K562 (cell line): ENCODE results near the gene ARL16. TPM values are rescaled to one million over a fixed set of nuclear protein-coding genes. Genes with fewer than 3 reads are reported as not detected.

Source experiments
- DDX20 ChIP-seq: fragments of 450-650 bp; IDR thresholded peaks from 2 replicates; pipeline ENCODE4 v1.6.1; 2016; ENCODE audit warnings: missing genetic modification characterization, low read depth, mild to moderate bottlenecking, missing compliant biosample characterization, moderate library complexity
- ETV6 ChIP-seq, 3 experiments: fragments of 150-350 bp in 1 of 3; sonication (generic) in 1 of 3; formaldehyde crosslinking in 1 of 3; IDR thresholded peaks; 2 replicates each; pipeline versions ENCODE4 v1.6.1 to v1.8.0; 2014 to 2022; ENCODE audit warnings: borderline replicate concordance in 2 of 3, low read depth in 2 of 3, antibody characterized with exemption in 1 of 3, low read length in 1 of 3, mild to moderate bottlenecking in 1 of 3, missing genetic modification reagents in 1 of 3
- HDAC1 ChIP-seq, 2 experiments: fragments of 450-650 bp; IDR thresholded peaks; 2 replicates each; pipeline ENCODE4 v1.6.1; 2016 to 2017; ENCODE audit warnings: inconsistent platforms in 1 of 2, mild to moderate bottlenecking in 1 of 2, moderate library complexity in 1 of 2
- HDAC3 ChIP-seq: fragments of 450-650 bp; IDR thresholded peaks from 2 replicates; pipeline ENCODE4 v1.6.1; 2018; ENCODE audit warnings: borderline replicate concordance, mild to moderate bottlenecking, moderate library complexity; ENCODE audit not compliant: partially characterized antibody
- KDM5B ChIP-seq: fragments of 200-600 bp; sonication (generic); IDR thresholded peaks from 2 replicates; pipeline ENCODE4 v1.6.1; 2012; ENCODE audit warnings: low read depth, mild to moderate bottlenecking, moderate library complexity, low read length, control low read depth, inconsistent platforms; ENCODE audit not compliant: insufficient replicate concordance
- LCOR ChIP-seq: sonication (generic); formaldehyde crosslinking; IDR thresholded peaks from 2 replicates; pipeline ENCODE4 v1.8.0; 2022; ENCODE audit warnings: mild to moderate bottlenecking, missing genetic modification reagents
- MTA2 ChIP-seq: fragments of 450-650 bp; IDR thresholded peaks from 2 replicates; pipeline ENCODE4 v1.6.1; 2016; ENCODE audit warnings: low read depth
- NRF1 ChIP-seq, 2 experiments: fragments of 450-650 bp; IDR thresholded peaks in 1 of 2; conservative IDR thresholded peaks in 1 of 2; 2 replicates each; pipeline ENCODE4 v1.6.1; 2014; ENCODE audit warnings: mild to moderate bottlenecking in 2 of 2
- RBM22 ChIP-seq: fragments of 200-400 bp; formaldehyde crosslinking; IDR thresholded peaks from 2 replicates; pipeline ENCODE4 v1.6.1; 2018; ENCODE audit warnings: low read length, low read depth; ENCODE audit not compliant: poor library complexity, severe bottlenecking
- SOX6 ChIP-seq: fragments of 450-650 bp; IDR thresholded peaks from 2 replicates; pipeline ENCODE4 v1.6.1; 2014; ENCODE audit warnings: mild to moderate bottlenecking
- SRSF7 ChIP-seq: fragments of 200-400 bp; formaldehyde crosslinking; optimal IDR thresholded peaks from 2 replicates; pipeline ENCODE3; 2017; ENCODE audit warnings: mild to moderate bottlenecking, low read depth, low read length
- TEAD2 ChIP-seq: fragments of 450-650 bp; IDR thresholded peaks from 2 replicates; pipeline ENCODE4 v1.6.1; 2016; ENCODE audit warnings: missing genetic modification characterization, control low read depth, missing compliant biosample characterization
- TEAD4 ChIP-seq, 2 experiments: sonication (generic) in 1 of 2; formaldehyde crosslinking in 1 of 2; IDR thresholded peaks; 2 replicates each; pipeline versions ENCODE4 v1.6.1 to v1.8.0; 2012 to 2022; ENCODE audit warnings: borderline replicate concordance in 1 of 2, inconsistent platforms in 1 of 2, low read length in 1 of 2, mild to moderate bottlenecking in 1 of 2, missing genetic modification reagents in 1 of 2
- XRCC3 ChIP-seq: fragments of 450-650 bp; IDR thresholded peaks from 2 replicates; pipeline ENCODE4 v1.6.1; 2017; ENCODE audit warnings: mild to moderate bottlenecking, moderate library complexity
- ZFP36 ChIP-seq: fragments of 150-350 bp; IDR thresholded peaks from 2 replicates; pipeline ENCODE4 v1.6.1; 2018; ENCODE audit warnings: low read length, low read depth; ENCODE audit not compliant: partially characterized antibody
- ZKSCAN1 ChIP-seq: fragments of 150-350 bp; IDR thresholded peaks from 2 replicates; pipeline ENCODE4 v1.6.1; 2016; ENCODE audit warnings: low read depth, low read length
- ZNF347 ChIP-seq: fragments of 450-650 bp; formaldehyde crosslinking; IDR thresholded peaks from 2 replicates; pipeline ENCODE4 v1.4.0; 2020; ENCODE audit warnings: low read depth, mild to moderate bottlenecking, moderate library complexity
- polyA plus RNA-seq, 8 experiments: library from polyadenylated mRNA; depleted of rRNA in 4 of 8; stranded (reverse) in 5 of 8; unstranded in 3 of 8; fragments of >200 nt; fragmentation: Nextera tagmentation in 2 of 8; fragmentation: Illumina TruSeq in 1 of 8; extraction: Ambion mirVana in 2 of 8; extraction: Trizol in 1 of 8; gene quantifications; 2 replicates each; pipeline versions ENCODE4 v1.2.1 to v1.2.3, GENCODE V29; 2011 to 2014; ENCODE audit warnings: inconsistent platforms in 1 of 8, missing spikeins in 1 of 8
- total RNA-seq, 7 experiments: library from RNA; depleted of rRNA in 6 of 7; stranded (reverse); fragments of >200 nt in 6 of 7; fragmentation: Illumina TruSeq in 2 of 7; extraction: Trizol in 2 of 7; gene quantifications; 2 replicates each; pipeline versions ENCODE4 v1.2.1 to v1.2.3, GENCODE V29; 2011 to 2021; ENCODE audit warnings: low replicate concordance in 1 of 7
- TF ChIP-seq, protein P1 (sequence below), 3 experiments: IDR thresholded peaks in 2 of 3; conservative IDR thresholded peaks in 1 of 3; 2 replicates each; pipeline ENCODE4 v1.5.1; 2011 to 2012; ENCODE audit warnings: low read length in 3 of 3, mild to moderate bottlenecking in 3 of 3, control low read depth in 2 of 3, improper control_type of control experiment in 1 of 3, inconsistent platforms in 1 of 3, low read depth in 1 of 3, mixed read lengths in 1 of 3, moderate library complexity in 1 of 3; ENCODE audit not compliant: insufficient read depth in 2 of 3
- TF ChIP-seq, protein P2 (sequence below): fragments of 200-800 bp; sonication (Bioruptor generic); IDR thresholded peaks from 2 replicates; pipeline ENCODE4 v1.6.1; 2017; ENCODE audit warnings: missing genetic modification characterization, missing compliant biosample characterization
- TF ChIP-seq, protein P3 (sequence below): fragments of 250-450 bp; sonication (Bioruptor Pico); IDR thresholded peaks from 2 replicates; pipeline ENCODE4 v1.8.0; 2022; ENCODE audit warnings: inconsistent platforms, mild to moderate bottlenecking, moderate library complexity, borderline replicate concordance

ARL16 gene
- total and polyA plus RNA-seq, 9 of the 15 experiments (the other 6 are each of a cell fraction or from before 2014, with no cell fraction given), result 5.4 to 32.4 (median 22.6) TPM

DNA sequence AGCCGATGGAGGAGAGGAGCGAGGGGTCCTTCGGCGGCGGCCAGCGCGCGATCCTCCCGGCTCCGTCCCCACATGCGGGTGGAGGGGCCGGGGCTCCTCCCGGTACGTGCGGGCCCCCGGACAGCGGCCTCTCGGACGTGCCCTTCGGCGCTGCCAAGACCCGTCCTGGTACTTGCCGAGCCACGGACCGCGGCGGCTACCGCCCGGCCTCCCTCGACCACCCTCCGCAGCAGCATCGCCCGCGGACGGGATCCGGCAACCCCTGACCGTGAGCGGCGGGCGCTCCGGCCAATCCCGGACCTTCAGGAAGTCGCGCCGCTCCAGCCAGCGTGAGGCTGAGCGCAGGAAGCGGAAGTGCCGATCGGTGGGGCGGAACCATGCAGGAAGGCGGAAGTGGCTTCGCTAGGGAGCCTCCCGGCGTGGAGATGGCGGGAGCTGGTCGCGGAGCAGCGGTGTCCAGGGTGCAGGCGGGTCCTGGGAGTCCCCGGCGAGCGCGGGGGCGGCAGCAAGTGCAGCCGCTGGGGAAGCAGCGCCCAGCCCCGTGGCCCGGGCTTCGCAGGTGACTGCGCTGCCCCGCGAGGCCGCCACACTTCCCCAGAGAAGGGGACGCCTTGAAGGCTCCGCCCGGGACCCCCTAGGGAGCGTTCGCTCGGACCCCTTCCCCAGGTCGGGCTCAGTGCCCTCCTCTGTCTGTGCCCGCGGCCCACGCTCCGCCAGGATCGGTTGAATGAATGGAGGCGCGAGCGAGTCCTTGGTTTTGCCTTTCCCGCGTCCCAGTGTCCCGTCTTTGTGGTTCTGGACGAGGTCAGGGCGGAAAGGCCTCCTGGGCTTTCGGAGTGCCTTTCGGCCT is 17.0 kb downstream of the ARL16 start, which contains the start of the genes CCDC137 and OXLD1 (continued):
- TF ChIP-seq KDM5B (peak; percentile 89), LCOR (CRISPR knock-in tag) (0 out of 2 replicates have a peak, but pooled peaks have one; percentile 62), ZFP36 (no peak), ZNF347 (CRISPR knock-in tag) (no peak), HDAC1 (IDR thresholded peaks at IDR 0.05) (peak in 1 of 2 experiments; percentile 97; a peak in 2 of 4 replicates), HDAC3 (no peak), ZKSCAN1 (peak; percentile 13; the same call in 1 of the 2 replicates), TEAD4 (IDR thresholded peaks at IDR 0.05; ENCODE audit: low read length) (no peak), TEAD4 (CRISPR knock-in tag; IDR thresholded peaks at IDR 0.05; ENCODE audit: borderline replicate concordance) (peak; percentile 82; the same call in 1 of the 2 replicates), ETV6 (IDR thresholded peaks at IDR 0.05; ENCODE audit: borderline replicate concordance in 1 of 2, low read depth in 2 of 2, low read length in 1 of 2) (peak; percentile 53 to 74; a peak in 2 of 4 replicates), ETV6 (CRISPR knock-in tag; IDR thresholded peaks at IDR 0.05; ENCODE audit: borderline replicate concordance) (no peak), MTA2 (no peak), SRSF7 (no peak), XRCC3 (no peak), DDX20 (tag) (no peak), SOX6 (no peak), TEAD2 (tag) (no peak), RBM22 (no peak), NRF1 (conservative IDR thresholded peaks at IDR 0.05 in 1 of 2, IDR thresholded peaks at IDR 0.05 in 1 of 2) (peak; percentile 49 to 70; a peak in 3 of 4 replicates)
- TF ChIP-seq, protein P1, sequence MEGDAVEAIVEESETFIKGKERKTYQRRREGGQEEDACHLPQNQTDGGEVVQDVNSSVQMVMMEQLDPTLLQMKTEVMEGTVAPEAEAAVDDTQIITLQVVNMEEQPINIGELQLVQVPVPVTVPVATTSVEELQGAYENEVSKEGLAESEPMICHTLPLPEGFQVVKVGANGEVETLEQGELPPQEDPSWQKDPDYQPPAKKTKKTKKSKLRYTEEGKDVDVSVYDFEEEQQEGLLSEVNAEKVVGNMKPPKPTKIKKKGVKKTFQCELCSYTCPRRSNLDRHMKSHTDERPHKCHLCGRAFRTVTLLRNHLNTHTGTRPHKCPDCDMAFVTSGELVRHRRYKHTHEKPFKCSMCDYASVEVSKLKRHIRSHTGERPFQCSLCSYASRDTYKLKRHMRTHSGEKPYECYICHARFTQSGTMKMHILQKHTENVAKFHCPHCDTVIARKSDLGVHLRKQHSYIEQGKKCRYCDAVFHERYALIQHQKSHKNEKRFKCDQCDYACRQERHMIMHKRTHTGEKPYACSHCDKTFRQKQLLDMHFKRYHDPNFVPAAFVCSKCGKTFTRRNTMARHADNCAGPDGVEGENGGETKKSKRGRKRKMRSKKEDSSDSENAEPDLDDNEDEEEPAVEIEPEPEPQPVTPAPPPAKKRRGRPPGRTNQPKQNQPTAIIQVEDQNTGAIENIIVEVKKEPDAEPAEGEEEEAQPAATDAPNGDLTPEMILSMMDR (IDR thresholded peaks at IDR 0.05 in 2 of 3, conservative IDR thresholded peaks at IDR 0.05 in 1 of 3; ENCODE audit: insufficient read depth in 2 of 3, low read depth in 1 of 3, low read length in 3 of 3), result no peak
- TF ChIP-seq, protein P2, sequence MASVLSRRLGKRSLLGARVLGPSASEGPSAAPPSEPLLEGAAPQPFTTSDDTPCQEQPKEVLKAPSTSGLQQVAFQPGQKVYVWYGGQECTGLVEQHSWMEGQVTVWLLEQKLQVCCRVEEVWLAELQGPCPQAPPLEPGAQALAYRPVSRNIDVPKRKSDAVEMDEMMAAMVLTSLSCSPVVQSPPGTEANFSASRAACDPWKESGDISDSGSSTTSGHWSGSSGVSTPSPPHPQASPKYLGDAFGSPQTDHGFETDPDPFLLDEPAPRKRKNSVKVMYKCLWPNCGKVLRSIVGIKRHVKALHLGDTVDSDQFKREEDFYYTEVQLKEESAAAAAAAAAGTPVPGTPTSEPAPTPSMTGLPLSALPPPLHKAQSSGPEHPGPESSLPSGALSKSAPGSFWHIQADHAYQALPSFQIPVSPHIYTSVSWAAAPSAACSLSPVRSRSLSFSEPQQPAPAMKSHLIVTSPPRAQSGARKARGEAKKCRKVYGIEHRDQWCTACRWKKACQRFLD, result 0 out of 2 replicates have a peak, but pooled peaks have one; percentile 65
- TF ChIP-seq, protein P3, sequence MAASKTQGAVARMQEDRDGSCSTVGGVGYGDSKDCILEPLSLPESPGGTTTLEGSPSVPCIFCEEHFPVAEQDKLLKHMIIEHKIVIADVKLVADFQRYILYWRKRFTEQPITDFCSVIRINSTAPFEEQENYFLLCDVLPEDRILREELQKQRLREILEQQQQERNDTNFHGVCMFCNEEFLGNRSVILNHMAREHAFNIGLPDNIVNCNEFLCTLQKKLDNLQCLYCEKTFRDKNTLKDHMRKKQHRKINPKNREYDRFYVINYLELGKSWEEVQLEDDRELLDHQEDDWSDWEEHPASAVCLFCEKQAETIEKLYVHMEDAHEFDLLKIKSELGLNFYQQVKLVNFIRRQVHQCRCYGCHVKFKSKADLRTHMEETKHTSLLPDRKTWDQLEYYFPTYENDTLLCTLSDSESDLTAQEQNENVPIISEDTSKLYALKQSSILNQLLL (CRISPR knock-in tag), result no peak
